GM19351 (cell line): ENCODE data around the gene MBD3.
A peak's percentile ranks its signal among the peaks of the same experiment; 100 is the strongest.

ENCODE experiments used
- ATAC-seq: cut with Tn5 transposase; IDR thresholded peaks from one replicate; pipeline ENCODE4 v1.9.1; 2021; ENCODE audit warnings: mild to moderate bottlenecking, moderate library complexity; ENCODE audit not compliant: unreplicated experiment

The MBD3 gene

DNA sequence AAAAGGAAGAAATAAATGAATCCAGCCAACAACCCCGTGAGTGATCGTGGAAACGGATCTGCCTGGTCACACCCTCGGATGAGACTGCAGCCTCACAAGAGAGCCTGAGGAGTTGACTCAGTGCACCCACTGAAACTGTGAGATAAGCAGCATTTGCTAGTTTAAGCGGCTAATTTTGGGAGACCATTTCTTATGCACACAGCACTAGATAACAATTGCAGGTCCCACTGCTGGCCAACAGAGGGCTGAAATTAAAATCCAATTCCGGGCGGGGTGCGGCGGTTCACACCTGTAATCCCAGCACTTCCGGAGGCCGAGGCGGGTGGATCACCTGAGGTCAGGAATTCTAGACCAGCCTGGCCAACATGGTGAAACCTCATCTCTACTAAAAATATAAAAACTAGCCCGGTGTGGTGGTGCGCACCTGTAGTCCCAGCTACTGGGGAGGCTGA, 9.0 kb upstream of the MBD3 start:
- ATAC-seq, result no peak

DNA sequence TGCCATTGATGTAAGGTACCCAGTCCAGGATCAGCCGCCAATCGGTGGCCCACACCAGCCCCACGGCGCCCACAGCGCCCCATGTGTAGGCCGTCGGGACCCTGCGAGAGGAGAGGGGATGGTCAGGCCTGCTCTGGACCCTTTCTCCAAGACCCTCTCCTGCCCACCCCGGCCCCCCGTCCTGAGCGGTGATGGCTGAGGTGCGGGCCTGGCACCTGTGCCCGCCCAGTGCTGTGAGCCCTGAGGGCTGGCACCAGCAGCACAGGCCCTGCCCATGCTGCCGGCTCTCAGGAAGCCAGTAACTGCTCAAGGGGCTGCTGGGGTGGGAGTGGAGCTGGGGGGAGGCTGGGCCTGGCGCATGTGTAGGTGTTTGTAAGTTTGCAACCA, 6.8 kb upstream of the MBD3 start:
- ATAC-seq, result no peak

DNA sequence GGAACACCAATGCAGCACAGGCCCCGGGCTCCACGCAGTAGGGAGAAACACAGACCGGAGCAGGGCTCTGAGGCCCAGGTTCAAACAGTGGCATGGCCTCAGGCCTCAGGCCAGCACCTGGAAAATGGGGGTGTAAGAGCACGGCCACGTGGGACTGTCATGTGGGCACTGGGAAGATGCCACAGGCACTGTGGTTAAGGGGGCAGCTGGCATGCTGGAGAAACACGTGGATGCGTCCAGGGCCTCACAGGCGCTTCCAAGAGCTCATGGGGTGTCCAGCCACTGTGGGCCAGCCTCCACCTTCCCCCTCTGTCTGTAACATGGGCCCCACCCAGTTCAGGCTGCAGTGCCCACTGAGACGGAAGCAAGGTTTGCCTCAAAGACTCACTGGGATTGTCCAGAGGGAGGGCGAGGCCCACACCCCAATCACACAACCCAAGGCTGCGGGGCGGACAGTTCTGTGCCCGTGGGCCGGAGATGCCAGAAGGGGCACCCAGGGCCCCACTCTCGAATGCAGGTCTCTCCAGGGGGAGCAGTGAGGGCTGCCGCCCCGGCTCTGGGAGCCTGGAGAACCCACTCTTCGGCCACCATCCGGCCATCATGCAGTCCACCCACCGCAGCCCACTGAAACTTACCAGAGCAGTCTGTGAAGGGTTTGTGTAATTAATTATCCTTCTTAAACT, 6.3 kb upstream of the MBD3 start:
- ATAC-seq, result no peak

- ATAC-seq, result no peak
Observed at GRCh38 chr19:1593501-1593772, 772 bp upstream of the MBD3 start.

DNA sequence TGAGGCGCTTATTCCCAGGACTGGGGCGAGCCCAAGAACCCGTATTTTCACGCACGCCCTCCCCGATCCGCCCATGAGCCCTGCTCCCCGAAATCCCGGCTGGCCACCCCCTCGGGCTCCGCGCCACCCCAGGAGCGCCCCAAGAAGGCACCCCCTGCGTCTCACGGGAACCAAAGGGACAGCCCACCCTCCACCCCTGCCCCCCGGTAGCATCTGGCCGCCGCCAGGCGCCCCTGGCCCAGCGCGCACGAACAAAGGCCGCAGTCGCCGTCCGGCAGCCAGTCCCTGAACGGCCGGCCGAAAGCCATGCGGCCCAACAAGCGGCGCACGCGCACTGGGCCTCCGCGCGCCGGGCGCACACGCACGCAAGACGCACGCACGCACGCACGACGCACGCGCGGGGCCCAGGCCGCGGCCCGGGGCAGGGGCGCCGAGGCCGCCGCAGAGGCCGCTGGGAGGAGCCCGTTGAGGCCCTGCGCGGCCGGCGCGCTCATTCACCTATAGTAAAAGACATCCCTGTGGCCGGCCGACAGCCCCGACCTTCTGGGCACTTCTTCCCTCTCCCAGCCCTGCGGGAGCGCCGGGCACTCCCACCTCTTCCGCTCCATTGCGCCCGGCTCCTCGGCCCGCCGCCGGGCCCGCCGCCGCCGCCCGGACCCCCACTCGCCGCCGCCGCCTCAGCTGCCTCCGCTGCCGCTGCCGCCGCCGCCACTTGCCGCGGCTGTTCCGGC, 476 bp downstream of the MBD3 start:
- peak; percentile 67 for ATAC-seq

- no peak for ATAC-seq
Observed at GRCh38 chr19:1591421-1592023, 1.1 kb downstream of the MBD3 start.

- ATAC-seq, result no peak
Observed at GRCh38 chr19:1590641-1591397, 1.8 kb downstream of the MBD3 start.

GRCh38 chr19:1587872-1588271, 4.8 kb downstream of the MBD3 start:
- ATAC-seq, result no peak

DNA sequence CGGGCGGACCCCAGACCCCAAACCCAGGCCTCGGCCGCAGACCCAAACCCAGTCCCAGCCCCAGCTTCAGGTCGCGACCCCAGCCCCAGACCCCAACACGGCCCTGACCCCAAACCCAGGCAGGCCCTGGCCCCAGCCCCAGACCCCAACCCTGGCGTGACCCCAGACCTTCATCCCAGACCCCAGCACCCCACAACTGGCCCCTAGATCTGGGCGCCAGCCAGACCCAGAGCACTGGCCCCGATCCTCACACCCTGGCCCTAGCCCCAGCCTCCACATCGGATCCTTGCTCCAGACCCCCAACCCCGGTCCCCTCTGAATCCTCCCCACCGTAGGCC, 7.5 kb downstream of the MBD3 start:
- no peak for ATAC-seq

DNA sequence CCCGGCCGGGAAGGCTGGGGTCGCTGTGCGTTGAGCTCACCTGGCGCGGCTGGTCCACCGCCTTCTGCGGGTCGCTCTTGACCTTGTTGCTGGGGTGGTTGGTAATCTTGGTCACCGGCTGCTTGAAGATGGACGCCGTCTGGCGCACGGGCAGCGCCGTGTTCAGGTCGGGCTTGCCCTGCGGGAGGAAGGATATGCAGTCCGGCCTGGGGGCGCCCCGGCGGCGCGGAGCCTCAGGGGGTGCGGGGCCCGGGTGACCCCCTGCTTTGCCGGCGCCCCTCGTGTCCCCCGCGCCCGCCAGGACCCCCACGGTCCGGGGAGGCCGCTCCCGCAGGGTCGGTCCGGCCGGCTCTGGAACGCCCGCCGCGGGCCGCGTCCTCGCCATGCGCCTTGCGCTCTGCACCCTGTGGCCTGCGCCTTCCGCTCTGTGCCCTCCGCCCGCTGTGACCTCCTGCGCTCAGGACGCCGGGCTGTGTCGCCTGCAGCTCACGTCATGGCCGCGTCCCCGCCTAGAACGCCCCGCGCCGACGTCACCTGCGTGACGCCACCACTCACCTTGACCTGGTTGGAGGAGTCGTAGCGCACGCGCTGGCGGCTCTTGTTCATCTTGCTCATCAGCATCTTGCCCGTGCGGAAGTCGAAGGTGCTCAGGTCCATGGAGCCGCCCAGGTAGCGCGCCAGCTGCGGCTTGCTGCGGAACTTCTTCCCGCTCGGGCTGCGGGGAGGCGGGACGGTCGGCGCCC, 8.0 kb downstream of the MBD3 start:
- ATAC-seq, result no peak

DNA sequence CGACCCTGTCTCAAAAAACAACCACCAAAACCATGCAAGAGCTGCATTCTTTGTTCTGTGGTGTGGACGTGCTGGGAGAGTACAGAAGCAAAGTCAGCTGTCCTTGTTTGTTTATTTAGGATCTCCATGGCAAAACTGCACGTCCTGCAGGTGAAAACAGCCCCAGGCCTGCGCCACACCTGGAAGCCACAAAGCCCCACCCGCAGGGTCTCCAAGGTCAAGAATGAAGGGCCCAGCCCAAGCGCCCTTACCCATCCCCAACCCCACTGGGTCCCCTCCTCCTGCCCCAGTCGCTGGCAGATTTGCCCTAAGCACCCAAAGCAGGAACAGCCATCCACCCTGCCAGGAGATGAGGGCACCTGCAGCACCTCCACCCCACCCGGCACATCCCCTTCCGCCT, 10.5 kb downstream of the MBD3 start:
- no peak for ATAC-seq

DNA sequence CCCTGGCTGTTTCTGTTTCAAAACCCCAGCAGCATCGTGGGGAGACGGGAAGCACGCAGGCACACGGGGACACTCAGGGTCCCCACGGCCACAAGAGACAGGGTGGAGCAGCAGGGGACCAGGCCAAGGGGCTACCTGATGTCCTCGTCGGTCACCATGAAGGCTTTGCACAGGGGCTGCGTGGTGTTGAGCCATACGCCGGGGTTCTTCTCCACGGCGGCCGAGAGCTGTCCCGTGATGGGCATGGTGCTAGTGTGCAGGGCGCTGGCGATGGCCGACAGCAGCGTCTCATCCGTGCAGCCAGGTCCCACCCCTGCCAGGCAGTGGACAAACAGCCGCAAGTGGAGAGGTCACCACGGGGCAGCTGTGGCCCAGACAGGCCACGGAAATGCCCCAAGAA, 11.7 kb downstream of the MBD3 start:
- no peak for ATAC-seq

DNA sequence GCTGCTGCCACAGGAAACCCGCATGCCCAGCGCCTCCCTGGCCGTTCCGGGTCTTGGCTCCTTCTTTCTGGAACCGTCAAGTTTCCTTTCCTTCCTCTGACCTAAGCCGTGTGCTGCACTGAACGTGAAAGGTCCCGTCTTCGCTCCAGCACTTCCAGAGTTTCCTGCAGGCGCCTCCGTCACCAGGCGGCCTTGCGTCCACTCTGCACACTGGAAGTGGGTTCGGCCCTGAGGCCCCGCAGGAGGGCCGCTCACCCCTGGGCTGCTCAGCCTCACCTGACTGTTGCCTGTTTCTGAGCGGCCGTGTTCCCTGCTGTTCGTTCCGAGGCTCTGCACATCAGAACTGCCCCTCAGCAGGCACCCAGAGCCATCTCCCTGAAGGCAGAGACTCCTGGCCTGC, 12.3 kb downstream of the MBD3 start:
- ATAC-seq, result no peak

GRCh38 chr19:1579222-1579621, 13.4 kb downstream of the MBD3 start:
- ATAC-seq, result no peak

DNA sequence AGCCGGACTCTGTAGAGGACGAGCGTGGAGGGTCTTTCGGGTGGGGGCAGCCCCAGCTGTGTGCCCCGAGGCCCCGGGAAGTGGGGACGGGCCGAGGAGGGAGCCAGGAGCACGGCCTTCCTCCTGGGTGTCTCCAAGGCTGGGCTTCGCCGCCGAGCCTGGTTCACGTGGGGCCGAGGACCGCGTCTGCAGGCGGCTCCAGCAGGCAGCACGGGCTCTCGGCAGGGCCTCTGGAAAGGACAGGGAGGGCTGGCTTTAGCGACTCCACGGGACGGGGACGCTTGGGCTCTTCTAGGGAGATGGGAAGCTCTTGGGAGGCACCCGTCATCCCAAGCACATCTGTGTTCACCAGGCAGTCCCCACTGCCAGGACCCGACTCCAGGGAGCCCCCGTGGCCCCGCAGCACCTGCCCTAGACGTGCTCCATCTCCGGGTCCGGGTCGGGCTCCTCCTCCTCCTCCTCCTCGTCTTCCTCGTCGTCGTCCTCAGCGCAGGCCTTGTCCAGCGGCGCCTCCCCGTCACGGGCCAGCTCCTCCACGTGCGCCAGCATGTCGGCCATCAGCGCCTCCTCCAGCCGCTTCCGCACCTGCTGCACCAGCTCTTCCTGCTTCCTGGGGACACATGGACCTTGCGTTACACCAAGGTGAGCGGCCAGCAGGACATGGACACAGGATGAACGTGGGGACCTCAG, 14.6 kb downstream of the MBD3 start:
- no peak for ATAC-seq

GRCh38 chr19:1577090-1577928, 15.4 kb downstream of the MBD3 start:
- no peak for ATAC-seq

GRCh38 chr19:1576242-1577089, 16.2 kb downstream of the MBD3 start:
- no peak for ATAC-seq

DNA sequence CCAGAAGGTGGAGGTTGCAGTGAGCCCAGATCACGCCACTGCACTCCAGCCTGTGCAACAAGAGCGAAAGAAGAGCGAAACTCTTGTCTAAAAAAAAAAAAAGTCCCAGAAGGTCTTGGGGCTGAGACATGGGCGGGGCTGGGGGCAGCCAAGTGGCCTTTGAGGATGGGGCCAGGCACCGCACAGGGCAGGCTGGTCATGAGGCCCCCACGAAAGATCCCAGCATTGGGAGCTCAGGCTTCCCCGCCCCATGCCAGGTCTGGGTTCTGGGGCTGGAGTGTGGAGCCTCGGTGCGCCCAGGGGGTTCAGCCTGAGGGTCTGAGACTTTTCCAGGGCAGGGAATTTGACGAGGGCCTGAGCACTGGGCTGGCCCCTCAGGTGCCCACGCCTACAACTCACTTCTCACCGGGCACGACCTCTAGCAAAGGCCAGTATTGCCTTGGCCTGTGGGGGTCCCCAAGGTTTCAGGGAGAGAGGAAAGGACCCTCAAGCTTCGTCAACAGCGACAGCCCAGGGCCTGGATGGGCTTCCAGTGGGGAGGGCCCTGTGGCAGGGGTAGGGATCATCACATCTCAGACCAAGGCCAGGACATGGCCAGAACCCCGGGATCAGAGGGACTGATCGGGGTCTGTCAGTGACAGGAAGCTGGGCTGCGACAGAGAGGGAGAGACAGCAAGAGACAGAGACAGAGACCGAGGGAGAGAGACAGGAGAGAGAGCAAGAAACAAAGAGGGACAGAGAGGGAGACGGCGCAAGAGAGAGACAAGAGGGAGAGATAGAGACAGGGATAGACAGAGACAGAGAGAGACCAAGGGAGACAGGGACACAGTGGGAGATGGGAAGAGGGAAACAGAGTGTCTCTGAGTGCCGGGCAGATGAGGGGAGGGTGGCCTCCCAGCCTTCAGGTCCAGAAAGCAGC, 17.1 kb downstream of the MBD3 start:
- ATAC-seq, result no peak
